HG02884 (cell line): Measurements from ENCODE around the gene PRR4.

Source experiments
- ATAC-seq: cut with Tn5 transposase; IDR thresholded peaks from one replicate; pipeline ENCODE4 v1.9.1; 2021; ENCODE audit warnings: mild to moderate bottlenecking, moderate library complexity; ENCODE audit not compliant: unreplicated experiment

PRR4 gene, protein sequence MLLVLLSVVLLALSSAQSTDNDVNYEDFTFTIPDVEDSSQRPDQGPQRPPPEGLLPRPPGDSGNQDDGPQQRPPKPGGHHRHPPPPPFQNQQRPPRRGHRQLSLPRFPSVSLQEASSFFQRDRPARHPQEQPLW

DNA sequence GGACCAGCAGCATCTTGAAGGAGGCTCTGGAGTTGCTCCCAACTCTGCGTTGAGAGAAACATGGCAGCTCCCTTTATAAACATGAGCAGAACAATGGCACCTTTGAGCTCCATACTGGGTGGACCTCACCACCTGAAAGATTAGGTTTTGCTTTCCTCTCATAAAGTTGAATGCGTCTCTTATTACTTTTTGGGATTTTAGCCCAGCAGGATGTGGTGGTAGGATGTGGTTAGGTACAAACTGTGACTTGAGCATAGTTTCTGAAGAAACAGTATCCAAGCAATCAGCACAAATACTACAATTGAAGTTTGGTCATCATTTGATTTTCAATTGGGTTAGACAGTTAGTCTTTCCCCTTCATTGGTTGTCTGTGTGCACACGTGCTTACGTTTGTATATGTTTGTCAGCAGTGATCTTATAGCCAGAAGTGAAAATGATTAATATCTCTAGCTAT is at the start of gene PRR4:
Gene PRR4 (minus strand): TSS at position 51 of the 454 bp plus-strand sequence. CDS start 38 bp downstream, at position 13.
- no peak for ATAC-seq

DNA sequence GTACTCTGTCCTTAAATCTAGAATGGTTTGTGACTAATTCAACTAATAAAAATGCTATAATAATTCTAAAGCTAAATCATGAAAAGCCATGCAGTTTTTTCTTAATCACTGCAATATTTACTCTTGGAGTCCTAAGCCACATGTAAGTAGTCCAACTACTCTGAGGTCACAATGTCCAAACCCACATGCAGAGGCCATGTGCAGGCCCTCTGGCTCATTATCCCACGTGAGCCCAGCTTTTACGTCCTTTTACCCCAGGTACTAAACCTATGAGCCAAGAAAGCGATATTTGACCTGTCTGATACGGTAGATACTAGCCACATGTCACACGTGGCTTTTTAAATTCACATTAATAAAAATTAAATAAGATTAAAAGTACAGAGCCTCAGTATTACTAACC is 47.6 kb upstream of the PRR4 start:
- ATAC-seq, result no peak

DNA sequence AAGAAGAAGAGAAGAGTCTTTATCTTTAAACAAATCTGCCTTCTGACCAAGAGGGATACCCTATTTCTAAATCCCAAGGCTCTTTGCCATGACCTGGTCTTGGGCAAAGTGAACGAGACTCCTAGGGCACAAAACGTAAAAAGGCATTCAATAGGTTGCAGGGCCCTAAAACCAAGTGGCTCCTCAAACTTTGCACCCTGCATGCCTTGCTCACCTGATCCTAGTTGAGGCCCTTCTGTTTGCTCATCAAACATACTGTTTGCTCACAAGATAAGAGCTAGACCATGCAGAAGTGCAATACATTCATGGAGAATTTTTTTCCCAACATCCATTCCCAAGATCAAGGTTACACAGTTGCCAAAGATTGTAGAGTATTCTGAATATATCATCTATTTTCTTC is 42.7 kb upstream of the PRR4 start:
- no peak for ATAC-seq

DNA sequence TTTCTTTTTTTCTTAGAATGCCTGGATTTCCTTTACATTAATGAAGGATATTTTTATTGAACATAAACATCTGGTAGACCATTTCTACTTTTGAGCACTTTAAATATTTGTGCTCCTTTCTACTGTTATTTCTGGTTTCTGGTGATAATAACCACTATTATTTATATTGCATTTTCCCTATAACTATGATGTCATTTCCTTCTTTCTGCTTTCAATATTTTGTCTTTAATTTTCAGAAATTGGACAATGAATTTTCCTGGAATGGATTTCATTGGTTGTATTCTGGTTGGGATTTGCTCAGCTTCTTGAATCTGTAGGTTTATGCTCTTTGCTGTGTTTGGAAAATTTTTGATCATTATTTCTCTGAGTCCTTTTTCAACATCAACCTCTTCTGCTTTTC is 40.0 kb upstream of the PRR4 start:
- no peak for ATAC-seq

DNA sequence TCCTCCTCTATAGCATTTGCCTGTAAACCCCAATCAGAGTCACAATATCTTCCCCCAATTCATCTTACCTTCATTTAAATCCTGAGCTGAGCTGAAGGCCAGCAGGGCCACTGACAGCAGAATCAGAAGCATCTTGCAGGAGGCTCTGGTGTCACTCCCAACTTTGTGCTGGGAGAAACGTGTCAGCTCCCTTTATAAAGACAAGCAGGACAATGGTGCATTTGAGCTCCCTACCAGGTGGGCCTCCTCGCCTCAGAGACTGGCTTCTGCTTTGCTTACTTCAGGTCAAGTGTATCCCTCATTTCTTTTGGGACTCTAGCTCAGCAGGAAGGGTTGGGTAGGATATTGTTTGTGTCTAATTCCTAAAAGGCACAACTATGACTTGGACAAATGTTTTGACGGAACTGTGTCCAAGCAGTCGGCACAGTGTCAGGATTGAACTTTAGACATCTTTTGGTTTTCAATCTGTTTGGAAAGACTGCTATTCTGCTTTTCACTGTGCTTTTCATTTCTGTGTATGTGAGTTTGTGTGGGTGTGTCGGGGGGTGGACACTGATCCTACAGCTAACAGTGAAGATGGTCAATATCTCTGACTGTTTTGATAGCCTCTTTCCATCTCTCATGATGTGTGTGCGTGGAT is 34.9 kb upstream of the PRR4 start, which contains the start of gene PRH1:
Gene PRH1 (minus strand): TSS at position 170 of the 640 bp plus-strand sequence. CDS start 38 bp downstream, at position 132.
- no peak for ATAC-seq

DNA sequence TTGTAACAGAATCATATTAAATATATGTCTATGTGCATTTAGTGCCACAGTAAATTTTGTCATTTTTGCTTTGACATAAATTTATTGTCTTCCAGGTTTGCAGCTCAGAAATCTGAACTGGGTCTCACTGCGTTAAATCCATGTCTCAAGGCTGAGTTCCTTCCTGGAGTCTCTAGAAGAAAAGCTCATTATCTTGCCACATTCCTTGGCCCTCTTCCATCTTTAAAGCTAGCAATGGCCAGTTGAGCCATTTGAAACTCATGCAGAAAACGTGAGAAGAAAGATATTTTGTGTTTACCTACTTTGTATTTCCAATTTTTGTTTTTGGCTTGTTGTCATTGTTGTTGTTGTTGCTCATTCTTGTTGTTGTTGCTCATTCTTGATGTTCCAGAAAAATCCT is 24.1 kb upstream of the PRR4 start:
- no peak for ATAC-seq

DNA sequence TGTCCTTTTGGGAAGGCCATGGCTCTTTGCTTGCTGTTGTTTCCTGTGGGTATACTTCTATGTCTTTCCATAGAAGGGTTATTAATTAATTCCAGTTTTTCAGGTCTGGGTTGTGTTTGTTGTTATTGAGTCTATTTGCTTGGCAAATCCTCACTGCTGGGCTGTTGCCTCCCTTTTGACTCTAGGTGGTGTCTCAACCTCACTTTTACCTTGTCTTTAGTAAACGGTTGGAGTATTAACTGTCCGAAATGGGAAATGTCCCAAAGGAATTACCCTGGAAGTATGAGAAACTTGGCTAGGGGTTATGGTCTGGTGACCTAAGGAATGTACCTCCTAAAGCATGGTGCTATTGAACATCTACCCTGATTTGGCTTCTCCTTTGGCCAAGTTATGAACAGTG is 18.1 kb upstream of the PRR4 start:
- ATAC-seq, result no peak

DNA sequence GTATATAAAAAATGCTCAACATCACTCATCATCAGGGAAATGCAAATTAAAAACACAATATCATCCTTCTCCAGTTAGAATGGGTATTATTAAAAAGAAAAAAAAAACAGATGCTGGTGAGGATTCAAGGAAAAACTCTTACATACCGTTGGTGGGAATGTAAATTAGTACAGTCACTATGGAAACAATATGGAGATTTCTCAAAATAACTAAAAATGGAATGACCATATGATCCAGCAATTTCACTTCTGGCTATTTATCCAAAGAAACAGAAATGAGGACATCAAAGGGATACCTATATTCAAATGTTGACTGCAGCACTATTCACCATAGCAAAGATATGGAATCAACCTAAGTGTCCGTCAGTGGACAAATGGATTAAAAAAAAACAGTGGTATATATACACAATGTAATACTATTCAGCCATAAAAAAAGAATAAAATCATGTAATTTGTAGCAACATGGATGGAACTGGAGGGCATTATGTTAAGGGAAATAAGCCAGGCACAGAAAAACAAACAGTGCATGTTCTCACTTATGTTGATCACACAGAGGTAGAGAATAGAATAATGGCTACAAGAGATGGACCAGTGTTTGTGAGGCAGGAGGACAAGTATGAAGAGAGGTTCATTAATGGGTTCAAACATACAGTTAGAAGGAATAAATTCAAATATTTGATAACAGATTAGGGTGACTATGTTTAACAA is 14.4 kb upstream of the PRR4 start:
- ATAC-seq, result no peak

DNA sequence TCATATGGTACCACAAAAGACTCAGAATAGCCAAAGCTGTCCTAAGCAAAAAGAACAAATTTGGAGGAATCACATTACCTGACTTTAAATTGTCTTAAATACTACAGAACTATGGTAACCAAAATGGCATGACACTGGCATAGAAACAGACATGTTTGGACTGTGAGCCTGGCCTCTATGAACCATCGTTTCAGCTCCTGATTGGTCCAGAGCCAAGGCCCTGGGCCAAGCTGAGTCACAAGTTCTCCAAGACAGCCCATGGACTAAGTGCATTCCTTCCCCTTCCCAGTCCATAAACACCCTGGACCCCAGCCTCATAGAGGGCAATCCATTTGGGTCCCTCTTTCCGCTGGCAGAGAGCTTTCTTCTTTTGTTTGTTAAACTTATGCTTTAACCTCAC is 12.1 kb upstream of the PRR4 start:
- ATAC-seq, result no peak

DNA sequence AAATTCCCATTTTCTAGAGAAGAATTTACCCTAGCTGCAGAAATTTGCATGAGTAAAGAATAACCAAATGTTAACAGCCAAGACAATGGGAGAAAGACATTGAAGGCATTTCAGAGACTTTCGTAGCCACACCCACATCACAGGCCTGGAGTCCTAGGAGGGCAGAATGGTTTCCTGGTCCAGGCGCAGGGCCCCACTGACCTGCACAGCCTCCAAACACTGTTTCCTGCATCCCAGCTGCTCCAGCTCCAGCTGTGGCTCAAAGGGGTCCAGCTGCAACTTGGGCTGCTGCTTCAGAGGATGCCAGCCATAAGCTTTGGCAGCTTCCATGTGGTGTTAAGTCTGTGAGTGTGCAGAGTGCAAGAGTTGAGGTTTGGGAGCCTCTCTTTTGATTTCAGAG is 6.5 kb upstream of the PRR4 start:
- ATAC-seq, result no peak

DNA sequence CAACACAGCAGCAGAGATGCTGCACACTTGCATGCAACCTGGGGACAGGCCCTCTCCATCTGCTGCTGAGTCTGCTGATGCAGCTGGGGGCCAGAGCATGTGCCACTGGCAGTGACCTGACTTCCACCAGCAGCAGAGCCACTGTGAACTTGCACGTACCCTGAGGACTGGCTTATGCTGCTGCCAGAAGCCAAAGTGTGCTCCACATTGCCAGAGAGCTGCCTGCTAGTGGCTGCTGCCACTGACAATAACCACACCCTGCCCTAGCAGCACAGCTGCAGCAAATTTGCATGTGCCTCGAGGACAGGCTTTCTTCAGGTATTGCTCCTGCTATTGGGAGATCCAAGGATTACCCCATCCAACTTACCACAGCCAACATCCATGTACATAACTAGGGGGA is 4.5 kb upstream of the PRR4 start:
- no peak for ATAC-seq

DNA sequence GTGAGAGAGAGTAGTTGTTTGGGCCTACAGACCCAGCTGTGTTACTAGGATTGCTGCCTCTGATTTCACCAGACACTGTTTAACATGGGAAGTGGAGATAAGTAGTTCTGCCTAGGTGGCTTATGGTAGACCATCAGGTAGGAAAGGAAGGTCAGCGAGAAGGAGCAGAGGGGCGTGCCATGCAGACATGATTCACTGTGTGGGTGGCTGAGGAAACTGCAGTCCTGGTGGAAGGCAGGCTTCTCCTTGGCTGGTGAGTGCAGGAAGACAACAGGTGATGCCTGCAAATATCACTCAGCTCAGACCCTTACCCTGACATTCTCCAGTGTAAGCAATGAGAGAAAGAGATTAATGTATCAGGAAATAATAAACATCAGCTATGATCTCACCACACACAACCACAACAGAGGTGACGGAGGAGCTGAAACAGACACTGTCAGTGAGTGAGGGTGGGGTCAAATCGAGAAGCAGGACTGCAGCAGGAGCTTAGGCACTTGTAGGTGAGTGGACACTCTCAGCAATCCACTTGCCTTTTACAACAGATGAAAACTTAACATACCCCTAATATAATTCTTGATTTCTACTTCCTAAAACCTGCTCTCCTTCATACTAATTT is 2.1 kb upstream of the PRR4 start:
- no peak for ATAC-seq

DNA sequence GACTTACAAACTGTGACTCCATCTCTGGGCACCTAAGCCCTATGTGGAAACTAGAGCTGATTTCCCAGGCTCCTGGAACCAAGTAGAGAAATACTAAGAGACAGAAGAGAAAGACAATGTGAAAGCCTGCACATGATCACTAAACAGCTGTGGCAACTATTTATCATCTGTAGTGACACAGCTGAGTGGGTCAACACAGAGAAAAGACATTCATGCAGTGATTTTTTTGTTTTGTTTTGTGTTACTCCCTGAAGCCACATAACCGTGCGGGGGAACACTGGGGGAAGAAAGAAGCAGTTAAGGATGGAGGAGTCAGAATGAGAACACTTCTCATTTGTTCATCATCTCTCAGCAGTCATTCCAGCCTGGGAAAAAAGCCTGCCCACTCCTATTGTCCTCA is 1.5 kb downstream of the PRR4 start:
- ATAC-seq, result no peak

DNA sequence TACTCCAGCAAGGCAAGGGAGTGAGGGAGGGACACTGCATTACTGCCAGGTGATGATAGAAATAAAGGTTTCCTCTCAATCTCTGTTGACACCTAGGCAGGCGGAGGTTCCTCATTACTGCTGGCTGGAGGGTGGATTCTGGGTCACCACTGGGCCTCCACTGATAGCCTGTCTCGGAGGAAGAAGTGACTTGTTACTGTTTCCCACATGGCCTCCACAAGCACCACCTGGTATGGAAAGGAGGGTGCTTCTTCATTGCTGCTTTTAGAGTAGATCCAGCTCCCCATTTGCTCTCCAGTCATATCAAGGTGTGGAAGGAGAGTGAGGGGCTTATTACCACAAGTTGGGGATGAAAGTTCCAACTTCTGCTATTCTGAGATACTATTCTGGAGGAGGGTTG is 6.4 kb downstream of the PRR4 start:
- no peak for ATAC-seq

DNA sequence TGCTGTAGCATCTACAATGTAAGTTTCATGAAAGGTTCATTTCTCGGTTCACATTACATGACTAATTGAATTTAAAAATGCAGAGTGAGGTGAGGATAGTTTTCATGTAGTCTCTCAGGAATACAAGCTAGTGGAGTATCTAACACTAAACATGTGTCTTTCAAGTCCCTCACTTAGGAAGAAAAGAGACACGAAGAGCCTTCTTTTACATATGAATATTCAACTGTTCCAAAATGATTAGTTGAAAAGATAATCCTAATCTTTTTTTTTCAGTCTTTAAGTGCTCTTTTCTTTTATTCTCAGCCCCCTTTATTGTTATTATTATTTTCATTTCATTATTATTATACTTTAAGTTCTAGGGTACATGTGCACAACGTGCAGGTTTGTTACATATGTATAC is 10.8 kb downstream of the PRR4 start:
- no peak for ATAC-seq

DNA sequence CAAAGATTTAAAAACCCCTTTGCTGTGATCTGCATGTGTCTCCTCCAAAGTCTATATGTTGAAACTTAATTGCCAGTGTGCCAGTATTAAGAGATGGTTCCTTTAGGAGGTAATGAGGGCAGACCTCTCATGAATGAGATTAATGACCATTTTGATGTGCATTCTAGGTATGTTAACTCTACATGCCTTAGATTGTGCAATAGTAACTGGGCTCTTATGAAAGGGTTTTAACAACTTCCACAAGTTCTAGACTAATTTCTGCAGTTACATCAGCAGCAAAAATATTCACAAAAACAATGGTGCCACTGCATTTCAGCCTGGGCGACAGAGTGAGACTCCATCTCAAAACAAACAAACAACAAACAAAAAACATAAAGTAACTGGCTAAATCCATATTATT is 19.3 kb downstream of the PRR4 start:
- no peak for ATAC-seq

DNA sequence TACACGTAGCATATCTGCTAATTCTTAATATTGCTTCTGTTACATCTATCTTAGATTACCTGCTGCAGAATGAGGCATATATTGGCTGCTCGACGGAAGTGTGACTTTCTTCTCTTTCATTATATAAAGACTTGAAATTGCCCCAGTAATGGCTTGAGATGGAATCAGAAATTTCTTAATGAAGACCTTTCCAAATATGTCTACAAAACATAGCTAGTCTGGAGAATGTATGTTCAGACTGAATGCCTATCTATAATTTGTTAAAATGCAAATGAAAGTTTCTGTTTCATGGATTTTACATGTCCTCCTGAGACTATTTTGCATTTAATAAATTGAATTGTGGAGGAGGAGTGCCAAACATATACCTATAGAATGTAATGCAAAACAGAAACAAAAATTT is 23.0 kb downstream of the PRR4 start, which contains the start of gene TAS2R10:
Gene TAS2R10 (minus strand): TSS at position 101 of the 400 bp plus-strand sequence. CDS start 89 bp downstream, at position 12.
- ATAC-seq, result no peak

DNA sequence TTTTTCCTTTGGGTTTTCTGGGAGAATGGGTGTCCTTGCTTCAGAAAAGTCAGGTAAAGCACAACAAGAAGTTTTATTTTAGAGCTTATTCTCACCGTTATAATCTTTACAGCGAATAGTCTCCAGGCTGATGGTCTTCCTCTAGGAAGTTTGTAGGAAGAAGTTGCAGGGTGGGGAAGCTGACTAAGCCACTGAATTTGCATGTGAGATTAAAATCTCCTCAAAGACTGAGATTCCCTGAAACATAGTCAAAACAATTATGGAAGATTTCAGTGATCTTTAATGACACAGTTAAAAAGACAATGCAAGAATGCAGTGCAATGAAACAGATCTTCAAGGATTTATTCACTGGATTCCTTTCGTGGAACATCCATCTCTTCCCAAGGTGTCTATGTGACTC is 24.3 kb downstream of the PRR4 start:
- no peak for ATAC-seq

DNA sequence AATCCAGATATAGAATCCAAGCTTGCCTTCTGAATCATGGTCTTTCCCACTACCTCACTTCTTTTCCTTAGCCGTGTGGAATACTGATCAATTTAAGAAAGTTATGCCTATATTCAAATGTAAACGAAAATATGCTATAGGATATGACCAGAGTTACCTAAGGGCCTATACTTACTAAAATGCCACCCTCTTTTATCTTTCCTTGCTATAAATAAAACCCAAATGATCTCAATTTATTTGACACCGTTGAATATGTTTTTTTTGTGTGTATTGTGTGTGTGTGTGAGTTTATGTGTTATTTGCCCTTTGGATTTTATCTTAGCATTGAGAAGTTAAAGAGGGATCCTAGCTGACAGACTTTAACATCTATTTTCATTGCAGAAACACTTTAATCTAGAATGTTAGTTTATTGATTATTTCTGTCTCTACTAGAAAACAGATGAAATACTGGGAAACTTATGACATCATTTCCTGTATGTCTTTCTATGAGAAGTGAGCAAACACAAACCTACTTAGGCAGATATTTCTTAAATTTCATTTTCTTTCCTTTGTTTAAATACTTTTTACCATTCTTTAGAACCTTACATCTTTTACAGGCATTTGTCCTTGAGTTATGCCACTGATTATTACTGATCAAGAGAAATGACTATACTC is 37.3 kb downstream of the PRR4 start:
- no peak for ATAC-seq

DNA sequence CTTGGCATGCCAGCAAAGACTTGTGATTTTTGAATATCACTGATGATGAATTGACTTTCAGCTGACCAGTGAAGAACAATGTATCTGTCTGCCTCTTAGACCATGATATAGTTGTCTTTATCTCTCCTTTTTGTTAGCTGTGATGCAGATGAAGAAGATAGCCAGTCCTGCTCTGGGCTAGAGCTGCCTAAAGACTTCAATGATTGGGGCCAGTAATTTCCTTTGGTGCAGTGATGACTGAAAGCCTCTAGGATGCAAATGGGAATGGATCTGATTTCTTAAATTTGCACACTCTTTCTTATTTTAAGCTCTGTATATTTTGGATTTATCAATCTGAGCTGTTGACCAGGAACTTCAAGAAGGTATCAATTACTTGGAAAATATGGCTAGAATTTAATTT is 39.2 kb downstream of the PRR4 start, which contains the start of gene TAS2R9:
Gene TAS2R9 (minus strand): TSS at position 101 of the 400 bp plus-strand sequence. CDS start 93 bp downstream, at position 8.
- ATAC-seq, result no peak

DNA sequence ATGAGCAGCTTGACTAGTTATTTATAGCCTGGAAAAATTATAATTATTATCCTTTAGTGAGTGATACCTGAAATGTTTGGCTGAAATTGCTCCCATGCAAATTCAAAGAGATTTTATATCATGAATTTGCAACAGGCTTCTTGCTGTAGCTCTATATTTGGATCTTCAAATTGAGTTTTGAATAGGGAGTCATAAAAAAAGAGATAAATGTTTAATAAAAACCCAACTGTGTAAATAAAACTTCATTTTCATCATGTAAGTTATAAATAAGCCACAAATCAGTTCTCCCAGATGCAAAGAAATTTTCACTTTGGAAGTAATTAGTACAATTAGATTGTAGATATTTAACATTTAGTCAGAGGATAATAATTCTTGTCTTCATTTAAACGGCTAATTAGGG is 42.1 kb downstream of the PRR4 start, which contains the start of gene TAS2R8:
Gene TAS2R8 (minus strand): TSS at position 101 of the 400 bp plus-strand sequence. CDS start 306 bp downstream, outside the sequence.
- ATAC-seq, result no peak
